H54 (cell line): ENCODE results near the gene NAALADL2.
"Not testable (repeated sequence)": the region's sequence is repeated elsewhere in the genome, so short reads cannot be mapped to it uniquely, and the experiment has no call there.

Source experiments
- DNase-seq: peaks from one replicate; pipeline ENCODE4 v3.0.0; 2011; ENCODE audit warnings: low spot score, mixed read lengths; ENCODE audit not compliant: insufficient read length
- FAIRE-seq: peaks from 3 replicates; lab custom pipeline; 2011; peaks lifted over from hg19 to GRCh38; lab: Jason Lieb, UNC
- POLR2A ChIP-seq: IDR thresholded peaks from 2 replicates; pipeline ENCODE4 v1.6.1; 2011; ENCODE audit warnings: low read depth, mild to moderate bottlenecking, low read length

The NAALADL2 gene

DNA sequence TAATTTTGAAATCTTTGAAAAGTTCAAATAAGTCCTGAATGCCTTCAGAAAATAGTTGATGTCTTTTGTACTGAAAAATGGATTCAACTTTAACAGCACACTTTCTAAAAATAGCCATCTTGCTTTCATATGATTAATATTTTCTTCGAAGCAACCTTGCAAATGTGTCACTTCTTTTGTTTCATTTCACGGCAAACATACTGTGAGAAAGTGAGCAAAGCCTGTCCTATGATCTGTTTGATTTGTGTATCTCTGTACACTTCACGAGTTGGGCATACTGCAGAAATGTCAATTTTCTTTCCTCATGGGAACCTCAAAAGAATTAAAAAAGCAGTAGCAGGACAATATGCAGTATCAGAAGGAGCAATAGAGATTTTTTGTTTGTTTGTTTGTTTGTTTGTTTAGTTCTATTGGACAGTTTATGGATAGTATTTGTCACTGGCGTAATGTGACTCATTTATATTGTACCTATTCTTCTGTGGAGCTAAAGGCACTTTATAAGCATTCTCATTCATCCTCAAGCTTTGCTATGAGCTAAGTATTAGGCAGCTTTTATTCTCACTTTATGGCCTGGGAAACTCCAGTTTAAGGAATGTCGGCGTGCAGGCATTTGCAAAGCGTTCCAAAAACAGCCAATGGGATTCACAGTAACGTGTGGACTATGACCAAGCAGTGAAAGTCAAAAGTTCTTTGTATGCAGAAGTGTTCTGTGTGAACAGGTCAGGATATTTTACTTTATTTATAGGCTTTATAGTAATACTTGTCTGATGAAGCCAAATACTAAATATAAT lies 572.0 kb downstream of the NAALADL2 start:
- no peak for TF ChIP-seq POLR2A
- FAIRE-seq (no peak), DNase-seq (no peak)

DNA sequence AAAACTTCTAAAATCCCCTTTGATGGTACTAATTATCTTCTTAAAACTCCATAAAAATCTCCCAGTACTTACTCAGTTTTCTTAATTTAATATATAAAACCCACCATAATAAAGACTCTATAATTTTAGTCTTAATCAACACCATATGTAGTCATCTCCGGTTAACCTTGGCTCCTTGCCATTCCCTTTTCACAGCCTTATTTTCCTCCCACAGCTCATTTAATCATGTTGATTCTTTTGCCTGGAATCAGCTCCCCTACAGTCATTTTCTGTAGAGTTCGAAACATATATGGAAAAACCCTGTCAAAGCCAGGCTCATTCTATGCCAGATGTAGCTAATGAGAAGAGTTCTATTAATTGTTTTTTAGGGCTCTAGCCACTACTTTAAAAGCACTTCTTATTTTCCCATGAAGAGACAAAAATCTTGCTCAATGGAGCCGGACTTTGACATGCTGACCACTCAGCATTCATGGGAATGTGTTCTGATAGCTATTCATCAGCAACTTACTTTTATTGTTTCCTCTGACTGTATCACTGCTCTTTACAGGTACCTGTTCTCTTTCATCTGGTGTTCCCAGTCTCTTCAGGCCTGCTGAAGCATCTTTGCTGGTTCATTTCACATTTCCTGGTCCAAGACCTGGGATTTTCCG lies 573.4 kb downstream of the NAALADL2 start:
- DNase-seq (no peak), FAIRE-seq (no peak)
- no peak for TF ChIP-seq POLR2A

DNA sequence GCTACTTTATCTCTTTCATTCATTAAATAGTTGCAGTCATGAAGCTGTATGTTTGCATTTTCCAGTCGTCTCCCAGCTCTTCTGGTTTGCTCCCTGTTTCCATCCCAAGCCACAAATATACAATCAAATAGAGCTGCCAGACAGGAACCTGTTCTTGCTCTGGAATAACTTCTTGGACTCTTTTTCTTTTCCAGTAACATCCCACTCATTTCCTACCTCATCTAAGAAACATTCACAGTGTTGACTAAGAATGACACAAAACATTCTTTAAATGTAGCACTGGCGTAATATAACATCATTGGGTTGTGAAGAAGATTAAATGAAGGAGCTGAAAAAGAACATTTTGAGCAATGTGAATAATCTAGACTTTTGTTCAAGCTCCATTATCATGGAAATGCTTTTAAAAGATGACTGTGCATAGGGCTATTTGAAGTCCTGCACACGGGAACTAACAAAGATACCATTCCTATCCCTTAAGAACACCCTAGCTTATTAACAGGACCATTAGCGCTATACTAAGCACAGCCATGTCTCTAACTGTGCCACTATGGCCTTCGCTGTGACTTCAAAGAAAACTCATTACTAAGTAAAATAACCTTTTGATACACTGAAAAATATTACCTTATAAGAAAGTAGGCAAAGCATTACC lies 574.0 kb downstream of the NAALADL2 start:
- TF ChIP-seq POLR2A: no peak
- DNase-seq (no peak), FAIRE-seq (no peak)

DNA sequence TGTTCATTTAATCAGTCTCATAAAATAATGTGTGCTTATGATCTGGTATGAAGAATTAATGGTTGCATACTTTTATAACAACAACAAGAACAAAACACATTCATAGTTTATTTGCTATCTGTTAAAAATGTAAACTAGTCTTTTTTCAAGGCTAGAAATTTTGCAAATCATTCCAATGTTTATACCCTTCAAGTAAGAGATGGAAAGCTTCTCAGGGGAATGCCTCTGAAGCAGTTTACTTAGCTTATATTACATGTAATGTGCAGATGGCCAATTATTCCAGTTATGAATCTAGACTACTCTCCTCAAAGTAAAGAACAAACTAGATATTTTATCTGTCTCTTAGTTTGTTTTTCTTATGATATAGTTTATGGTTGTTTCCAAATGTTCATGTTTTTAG lies 575.4 kb downstream of the NAALADL2 start:
- no peak for TF ChIP-seq POLR2A
- no peak for DNase-seq
- FAIRE-seq: no peak

DNA sequence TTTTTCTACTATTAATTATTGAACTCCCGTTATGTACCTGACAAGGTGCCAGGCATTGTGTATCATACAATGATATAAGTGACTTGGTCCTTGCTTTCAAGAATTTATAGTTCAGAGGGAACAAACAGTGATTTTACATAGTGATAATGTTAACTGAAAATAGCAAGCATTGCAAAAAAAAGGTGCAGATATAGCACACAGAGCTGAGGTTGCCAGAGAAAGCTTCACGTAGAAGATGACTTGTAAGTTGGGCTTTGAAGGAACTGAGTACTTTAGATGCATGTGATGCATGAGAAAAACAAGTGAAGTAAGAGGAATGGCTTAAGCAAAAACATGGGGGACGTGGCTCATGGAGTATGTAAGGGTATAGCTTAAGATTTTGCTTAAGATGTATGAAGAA lies 584.5 kb downstream of the NAALADL2 start:
- FAIRE-seq: no peak
- TF ChIP-seq POLR2A: no peak
- no peak for DNase-seq

DNA sequence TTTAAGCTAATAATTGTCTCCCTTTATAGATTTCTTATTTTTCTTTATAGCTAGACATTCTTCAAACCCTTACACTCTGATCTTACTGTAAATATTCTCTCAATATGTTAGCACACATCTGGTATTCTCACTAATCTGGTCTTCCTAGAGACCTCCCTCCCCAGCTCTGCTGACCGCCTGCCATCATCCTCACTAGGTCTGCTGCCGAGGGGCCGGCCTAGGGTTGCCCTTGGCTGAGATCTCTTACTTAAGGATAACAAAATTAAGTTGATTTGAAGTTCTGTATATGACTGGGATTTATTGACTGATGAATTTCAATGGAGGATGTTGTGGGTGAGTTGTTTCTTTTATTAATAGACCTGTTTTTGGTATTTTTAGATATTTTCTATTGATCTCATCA lies 586.6 kb downstream of the NAALADL2 start:
- FAIRE-seq: no peak
- no peak for TF ChIP-seq POLR2A
- no peak for DNase-seq

DNA sequence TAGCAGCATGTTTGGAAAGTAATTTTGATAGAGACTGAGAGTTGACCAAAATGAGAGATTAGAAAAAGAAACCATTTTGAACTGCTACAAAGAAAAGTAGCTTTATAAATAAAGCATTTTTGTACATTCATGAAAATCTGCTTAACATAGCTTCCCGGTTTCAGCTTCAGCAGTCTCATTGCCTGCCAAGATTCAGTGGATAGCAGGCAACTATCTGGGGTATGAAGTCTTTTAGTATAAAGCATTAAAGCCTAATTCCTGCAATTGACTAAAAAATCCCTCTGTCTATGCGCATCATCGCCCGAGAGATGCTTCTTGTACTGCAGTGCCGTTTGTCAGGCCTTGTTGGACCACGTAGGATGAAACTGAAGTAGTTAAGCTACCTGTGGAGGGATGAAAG lies 588.4 kb downstream of the NAALADL2 start:
- no peak for DNase-seq
- FAIRE-seq: no peak
- no peak for TF ChIP-seq POLR2A

DNA sequence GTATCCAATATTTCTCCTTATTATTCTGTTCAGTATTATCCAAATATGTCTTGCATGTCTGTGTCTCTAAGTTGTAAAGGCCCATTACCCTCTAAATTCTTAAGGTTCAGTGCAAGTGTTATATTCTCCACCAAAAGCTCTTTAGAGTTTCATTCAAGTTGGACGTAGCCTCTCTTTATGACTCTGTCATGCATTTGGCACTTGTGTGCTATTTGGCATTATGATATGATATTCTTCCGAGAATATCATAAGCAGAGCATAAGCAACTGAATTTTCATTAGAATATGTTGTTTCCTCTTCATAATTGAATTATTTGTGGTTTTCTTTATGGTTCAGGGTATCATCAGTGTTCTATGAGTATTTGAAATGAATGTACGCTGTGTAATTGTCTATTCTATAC lies 594.2 kb downstream of the NAALADL2 start:
- no peak for TF ChIP-seq POLR2A
- no peak for FAIRE-seq
- no peak for DNase-seq

DNA sequence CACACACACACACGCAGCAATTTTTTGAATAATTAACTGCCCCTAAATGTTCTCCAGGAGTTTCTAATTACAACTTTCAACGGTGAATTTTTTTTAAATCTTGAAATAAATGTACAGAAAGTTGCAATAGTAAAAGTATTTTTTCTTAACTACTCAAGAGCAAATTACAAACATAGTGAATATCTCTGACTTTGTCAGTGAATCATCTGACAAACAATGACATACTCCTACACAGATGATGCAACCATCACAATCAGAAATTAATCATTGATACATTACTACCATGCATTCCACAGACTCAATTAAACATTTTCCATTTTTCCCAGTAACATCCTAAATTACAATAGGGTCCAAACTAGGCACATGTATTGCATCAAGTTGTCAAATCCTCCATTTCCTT lies 597.3 kb downstream of the NAALADL2 start:
- no peak for DNase-seq
- TF ChIP-seq POLR2A: no peak
- no peak for FAIRE-seq

DNA sequence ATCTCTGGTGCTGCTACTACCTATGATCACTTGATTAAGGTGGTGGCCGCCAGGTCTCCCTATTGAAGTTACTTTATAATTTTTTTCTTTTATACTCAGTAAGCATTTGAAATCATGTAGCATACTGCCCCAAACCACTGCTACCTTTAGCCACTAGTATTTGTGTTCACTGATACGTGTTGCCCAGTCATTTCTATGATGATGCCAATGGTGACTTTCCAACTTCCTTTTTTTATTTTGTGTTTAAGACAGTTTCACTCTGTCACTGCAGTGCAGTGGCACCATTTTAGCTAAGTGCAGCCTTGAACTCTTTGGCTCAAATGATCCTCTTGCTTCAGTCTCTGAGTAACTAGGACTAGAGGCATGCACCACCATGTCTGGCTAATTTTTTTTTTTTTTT lies 598.2 kb downstream of the NAALADL2 start:
- no peak for TF ChIP-seq POLR2A
- DNase-seq (no peak), FAIRE-seq (no peak)

DNA sequence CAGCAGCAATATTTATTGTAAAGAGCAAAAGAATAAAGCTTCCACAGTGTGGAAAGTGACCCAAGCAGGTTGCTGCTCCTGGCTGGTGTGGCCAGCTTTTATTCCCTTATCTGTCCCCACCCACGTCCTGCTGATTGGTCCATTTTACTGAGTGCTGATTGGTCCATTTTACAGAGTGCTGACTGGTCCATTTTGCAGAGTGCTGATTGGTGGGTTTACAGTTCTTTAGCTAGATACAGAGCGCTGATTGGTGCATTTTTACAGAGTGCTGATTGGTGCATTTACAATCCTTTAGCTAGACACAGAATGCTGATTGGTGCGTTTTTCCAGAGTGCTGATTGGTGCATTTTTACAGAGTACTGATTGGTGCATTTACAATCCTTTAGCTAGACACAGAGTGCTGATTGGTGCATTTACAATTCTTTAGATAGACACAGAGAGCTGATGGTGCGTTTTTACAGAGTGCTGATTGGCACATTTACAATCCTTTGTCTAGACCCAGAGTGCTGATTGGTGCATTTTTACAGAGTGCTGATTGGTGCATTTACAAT lies 601.8 kb downstream of the NAALADL2 start:
- FAIRE-seq: not testable (repeated sequence)

DNA sequence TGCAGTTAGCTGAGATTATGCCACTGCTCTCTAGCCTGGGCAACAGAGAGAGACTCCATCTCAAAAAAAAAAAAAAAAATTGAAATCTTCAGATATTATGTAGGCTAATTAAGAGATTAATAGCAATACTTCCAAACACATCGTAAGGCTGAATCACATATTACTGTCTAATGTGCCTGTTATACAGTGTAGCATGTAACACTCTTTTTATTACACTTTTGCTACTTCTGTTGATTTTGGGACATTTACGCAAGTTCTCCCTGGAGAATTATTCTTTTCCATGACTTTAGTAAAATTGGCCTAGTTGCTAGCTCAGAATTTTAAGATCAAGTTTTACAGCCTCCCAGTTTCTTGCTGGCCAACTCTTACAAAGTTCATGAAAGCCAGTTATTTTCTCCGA lies 605.2 kb downstream of the NAALADL2 start:
- FAIRE-seq (no peak), DNase-seq (no peak)
- TF ChIP-seq POLR2A: no peak

More for the DNA sequence above, 601.8 kb downstream of the NAALADL2 start:
- DNase-seq: not testable (repeated sequence)

DNA sequence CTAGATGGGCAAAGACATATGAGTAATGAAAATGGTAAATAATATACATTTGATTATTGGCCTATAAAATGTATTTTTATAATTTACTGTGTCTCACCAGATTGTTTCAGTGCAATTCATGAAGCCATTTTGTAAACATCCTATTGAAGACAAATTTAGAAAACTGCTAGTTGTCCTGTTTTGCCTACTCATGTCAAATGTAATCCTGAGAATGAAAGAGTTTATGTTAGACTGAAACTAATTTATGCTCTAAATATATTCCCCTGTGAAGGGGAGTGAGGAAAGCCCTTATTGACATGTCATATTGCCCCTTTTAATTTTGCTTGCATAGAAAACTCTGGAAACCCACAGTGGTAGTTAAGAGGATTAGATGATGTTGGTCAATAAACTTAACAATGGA lies 610.0 kb downstream of the NAALADL2 start:
- FAIRE-seq (no peak), DNase-seq (no peak)
- no peak for TF ChIP-seq POLR2A

DNA sequence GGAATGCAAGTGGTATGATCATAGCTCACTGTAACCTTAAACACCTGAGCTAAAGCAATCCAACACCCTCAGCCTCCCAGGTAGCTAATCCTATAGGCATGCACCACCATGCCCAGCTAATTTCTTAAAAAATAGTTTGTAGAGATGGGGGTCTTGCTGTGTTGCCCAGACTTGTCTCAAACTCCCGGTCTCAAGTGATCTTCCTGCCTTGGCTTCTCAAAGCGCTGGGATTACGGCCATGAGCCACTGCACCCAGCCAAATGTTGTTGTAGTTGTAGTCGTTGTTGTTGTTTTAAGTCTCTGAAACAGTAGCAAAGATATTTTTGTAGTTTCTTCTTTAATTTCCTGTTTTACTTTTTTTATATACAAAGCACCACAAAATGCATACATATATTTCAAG lies 616.6 kb downstream of the NAALADL2 start:
- no peak for TF ChIP-seq POLR2A
- FAIRE-seq (no peak), DNase-seq (no peak)
